Measurements from ENCODE around the gene MRPL45. TPM values are rescaled to one million over a fixed set of nuclear protein-coding genes. Genes with fewer than 3 reads are reported as not detected.

Gene MRPL45
- total and polyA plus RNA-seq, 5 donors from 2014 or later: 12.8 to 35.0 (median 30.0) TPM

- Histone ChIP-seq H3K36me3 (ENCODE audit: control insufficient read depth, insufficient read depth, low read length) (no peaks in the 10 kb centered on the region), H3K27me3 (ENCODE audit: control insufficient read depth, insufficient read depth, low read length) (no peaks in the 10 kb centered on the region), H3K9me3 (ENCODE audit: control insufficient read depth in 2 of 2, low read length in 2 of 2) (no peaks in the 10 kb centered on the region), H3K4me1 (ENCODE audit: control insufficient read depth, insufficient read depth, low read length, poor library complexity, severe bottlenecking) (no peaks in the 10 kb centered on the region), H3K27ac (ENCODE audit: insufficient read depth, low read length, poor library complexity, severe bottlenecking) (no peak overlapping the region), H3K4me3 (ENCODE audit: low read depth, low read length) (no peak overlapping the region)
- no peak for DNase-seq
- no peaks in the 10 kb centered on the region for H3K36me3 Mint-ChIP-seq
- no peaks in the 10 kb centered on the region for H3K4me1 Mint-ChIP-seq
- ATAC-seq (ENCODE audit: low read depth in 2 of 2): no peak
- no peak overlapping the region for H3K27ac Mint-ChIP-seq
- no peak overlapping the region for H3K4me3 Mint-ChIP-seq
- H3K9me3 Mint-ChIP-seq: no peaks in the 10 kb centered on the region
- H3K27me3 Mint-ChIP-seq: peaks cover 2% of the 10 kb centered on the region
Measured at GRCh38 chr17:38342886-38343607, 46.1 kb downstream of the MRPL45 start.

GRCh38 chr17:38343608-38344419 lies 46.8 kb downstream of the MRPL45 start, which contains the start of gene GPR179:
GPR179 (minus strand) TSS chr17:38343956; CDS start chr17:38343789, 167 bp downstream.
- no peaks in the 10 kb centered on the region for H3K36me3 Mint-ChIP-seq
- peaks cover under 1% of the 10 kb centered on the region for H3K27me3 Mint-ChIP-seq
- Histone ChIP-seq H3K4me3 (ENCODE audit: low read depth, low read length) (no peak within 1 kb of the TSS), H3K27me3 (ENCODE audit: control insufficient read depth, insufficient read depth, low read length) (no peaks in the 10 kb centered on the region), H3K27ac (ENCODE audit: insufficient read depth, low read length, poor library complexity, severe bottlenecking) (no peak within 1 kb of the TSS), H3K9me3 (ENCODE audit: control insufficient read depth in 2 of 2, low read length in 2 of 2) (no peaks in the 10 kb centered on the region), H3K36me3 (ENCODE audit: control insufficient read depth, insufficient read depth, low read length) (no peaks in the 10 kb centered on the region), H3K4me1 (ENCODE audit: control insufficient read depth, insufficient read depth, low read length, poor library complexity, severe bottlenecking) (no peaks in the 10 kb centered on the region)
- H3K4me1 Mint-ChIP-seq: peaks cover 0 to 1% (median under 1%) of the 10 kb centered on the region in 4 donors
- H3K4me3 Mint-ChIP-seq: no peak within 1 kb of the TSS
- ATAC-seq (ENCODE audit: low read depth in 2 of 2): no peak
- H3K9me3 Mint-ChIP-seq: no peaks in the 10 kb centered on the region
- no peak for DNase-seq
- H3K27ac Mint-ChIP-seq: no peak within 1 kb of the TSS

- no peak for DNase-seq
- Histone ChIP-seq H3K27ac (ENCODE audit: insufficient read depth, low read length, poor library complexity, severe bottlenecking) (no peak overlapping the region), H3K9me3 (ENCODE audit: control insufficient read depth in 2 of 2, low read length in 2 of 2) (no peaks in the 10 kb centered on the region), H3K4me3 (ENCODE audit: low read depth, low read length) (no peak overlapping the region), H3K4me1 (ENCODE audit: control insufficient read depth, insufficient read depth, low read length, poor library complexity, severe bottlenecking) (peaks cover 3% of the 10 kb centered on the region), H3K36me3 (ENCODE audit: control insufficient read depth, insufficient read depth, low read length) (no peaks in the 10 kb centered on the region), H3K27me3 (ENCODE audit: control insufficient read depth, insufficient read depth, low read length) (no peaks in the 10 kb centered on the region)
- Mint-ChIP-seq H3K4me1 (peaks cover 0 to 7% (median 5%) of the 10 kb centered on the region in 4 donors), H3K36me3 (peaks cover 3% of the 10 kb centered on the region), H3K27me3 (peaks cover 4% of the 10 kb centered on the region), H3K9me3 (no peaks in the 10 kb centered on the region), H3K27ac (no peak overlapping the region), H3K4me3 (no peak overlapping the region)
- ATAC-seq (ENCODE audit: low read depth in 2 of 2): no peak
Measured at GRCh38 chr17:38344420-38344745, 47.4 kb downstream of the MRPL45 start.

- Mint-ChIP-seq H3K27ac (no peak overlapping the region), H3K4me3 (no peak overlapping the region), H3K4me1 (peaks cover 0 to 7% (median 5%) of the 10 kb centered on the region in 4 donors), H3K27me3 (peaks cover 4% of the 10 kb centered on the region), H3K36me3 (peaks cover 3% of the 10 kb centered on the region), H3K9me3 (no peaks in the 10 kb centered on the region)
- Histone ChIP-seq H3K27me3 (ENCODE audit: control insufficient read depth, insufficient read depth, low read length) (no peaks in the 10 kb centered on the region), H3K4me1 (ENCODE audit: control insufficient read depth, insufficient read depth, low read length, poor library complexity, severe bottlenecking) (peaks cover 3% of the 10 kb centered on the region), H3K4me3 (ENCODE audit: low read depth, low read length) (no peak overlapping the region), H3K27ac (ENCODE audit: insufficient read depth, low read length, poor library complexity, severe bottlenecking) (no peak overlapping the region), H3K9me3 (ENCODE audit: control insufficient read depth in 2 of 2, low read length in 2 of 2) (no peaks in the 10 kb centered on the region), H3K36me3 (ENCODE audit: control insufficient read depth, insufficient read depth, low read length) (no peaks in the 10 kb centered on the region)
- ATAC-seq (ENCODE audit: low read depth in 2 of 2) (no peak), DNase-seq (no peak)
Measured at GRCh38 chr17:38345743-38346142, 48.8 kb downstream of the MRPL45 start.

GRCh38 chr17:38349097-38349730 lies 52.2 kb downstream of the MRPL45 start:
- peaks cover 3% of the 10 kb centered on the region for H3K36me3 Mint-ChIP-seq
- H3K4me3 ChIP-seq (ENCODE audit: low read depth, low read length): no peak overlapping the region
- H3K4me3 Mint-ChIP-seq: peak overlapping the region in 3 of 4 donors; percentile 35 to 95 (median 66)
- H3K4me1 Mint-ChIP-seq: peaks cover 0 to 26% (median 22%) of the 10 kb centered on the region in 4 donors
- DNase-seq: peak; percentile 69 to 87 (median 80)
- no peaks in the 10 kb centered on the region for H3K9me3 Mint-ChIP-seq
- no peak overlapping the region for H3K27ac ChIP-seq (ENCODE audit: insufficient read depth, low read length, poor library complexity, severe bottlenecking)
- H3K9me3 ChIP-seq (ENCODE audit: control insufficient read depth in 2 of 2, low read length in 2 of 2): no peaks in the 10 kb centered on the region
- H3K36me3 ChIP-seq (ENCODE audit: control insufficient read depth, insufficient read depth, low read length): no peaks in the 10 kb centered on the region
- no peaks in the 10 kb centered on the region for H3K27me3 ChIP-seq (ENCODE audit: control insufficient read depth, insufficient read depth, low read length)
- H3K27ac Mint-ChIP-seq: peak overlapping the region in 1 of 3 donors; percentile 36
- ATAC-seq (ENCODE audit: low read depth in 2 of 2): peak; percentile 60 to 65
- peaks cover 4% of the 10 kb centered on the region for H3K27me3 Mint-ChIP-seq
- peaks cover 29% of the 10 kb centered on the region for H3K4me1 ChIP-seq (ENCODE audit: control insufficient read depth, insufficient read depth, low read length, poor library complexity, severe bottlenecking)

- Histone ChIP-seq H3K4me3 (ENCODE audit: low read depth, low read length) (no peak overlapping the region), H3K27me3 (ENCODE audit: control insufficient read depth, insufficient read depth, low read length) (no peaks in the 10 kb centered on the region), H3K36me3 (ENCODE audit: control insufficient read depth, insufficient read depth, low read length) (no peaks in the 10 kb centered on the region), H3K4me1 (ENCODE audit: control insufficient read depth, insufficient read depth, low read length, poor library complexity, severe bottlenecking) (peaks cover 34% of the 10 kb centered on the region), H3K9me3 (ENCODE audit: control insufficient read depth in 2 of 2, low read length in 2 of 2) (no peaks in the 10 kb centered on the region), H3K27ac (ENCODE audit: insufficient read depth, low read length, poor library complexity, severe bottlenecking) (no peak overlapping the region)
- Mint-ChIP-seq H3K27ac (peak overlapping the region in 2 of 3 donors; percentile 11 to 95), H3K4me1 (peaks cover 0 to 35% (median 29%) of the 10 kb centered on the region in 4 donors), H3K4me3 (peak overlapping the region in 3 of 4 donors; percentile 21 to 98 (median 95)), H3K36me3 (peaks cover 3% of the 10 kb centered on the region), H3K9me3 (no peaks in the 10 kb centered on the region), H3K27me3 (peaks cover 4% of the 10 kb centered on the region)
- ATAC-seq (ENCODE audit: low read depth in 2 of 2) (no peak), DNase-seq (no peak)
Measured at GRCh38 chr17:38350035-38350434, 53.1 kb downstream of the MRPL45 start.

- Mint-ChIP-seq H3K4me3 (peak within 1 kb of the TSS; percentile 94 to 98 (median 96)), H3K9me3 (no peaks in the 10 kb centered on the region), H3K4me1 (peaks cover 5 to 45% (median 34%) of the 10 kb centered on the region in 4 donors), H3K36me3 (peaks cover 3% of the 10 kb centered on the region), H3K27me3 (peaks cover 4% of the 10 kb centered on the region), H3K27ac (peak within 1 kb of the TSS; percentile 95 to 98 (median 95))
- Histone ChIP-seq H3K9me3 (ENCODE audit: control insufficient read depth in 2 of 2, low read length in 2 of 2) (no peaks in the 10 kb centered on the region), H3K27ac (ENCODE audit: insufficient read depth, low read length, poor library complexity, severe bottlenecking) (peak within 1 kb of the TSS; percentile 78), H3K36me3 (ENCODE audit: control insufficient read depth, insufficient read depth, low read length) (no peaks in the 10 kb centered on the region), H3K4me1 (ENCODE audit: control insufficient read depth, insufficient read depth, low read length, poor library complexity, severe bottlenecking) (peaks cover 34% of the 10 kb centered on the region), H3K27me3 (ENCODE audit: control insufficient read depth, insufficient read depth, low read length) (no peaks in the 10 kb centered on the region), H3K4me3 (ENCODE audit: low read depth, low read length) (peak within 1 kb of the TSS; percentile 81)
- peak; percentile 88 to 89 for ATAC-seq (ENCODE audit: low read depth in 2 of 2)
- peak; percentile 89 to 92 (median 90) for DNase-seq
Measured at GRCh38 chr17:38351412-38352222, 54.6 kb downstream of the MRPL45 start, which contains the start of gene SOCS7. SOCS7 (plus strand) TSS chr17:38351844; CDS start chr17:38352053, 209 bp downstream.
